HG03045 (cell line): ENCODE results near the gene ZDHHC7.

Source experiments
- ATAC-seq: cut with Tn5 transposase; IDR thresholded peaks from one replicate; pipeline ENCODE4 v1.9.1; 2021; ENCODE audit warnings: mild to moderate bottlenecking, moderate library complexity; ENCODE audit not compliant: unreplicated experiment

ZDHHC7 gene

DNA sequence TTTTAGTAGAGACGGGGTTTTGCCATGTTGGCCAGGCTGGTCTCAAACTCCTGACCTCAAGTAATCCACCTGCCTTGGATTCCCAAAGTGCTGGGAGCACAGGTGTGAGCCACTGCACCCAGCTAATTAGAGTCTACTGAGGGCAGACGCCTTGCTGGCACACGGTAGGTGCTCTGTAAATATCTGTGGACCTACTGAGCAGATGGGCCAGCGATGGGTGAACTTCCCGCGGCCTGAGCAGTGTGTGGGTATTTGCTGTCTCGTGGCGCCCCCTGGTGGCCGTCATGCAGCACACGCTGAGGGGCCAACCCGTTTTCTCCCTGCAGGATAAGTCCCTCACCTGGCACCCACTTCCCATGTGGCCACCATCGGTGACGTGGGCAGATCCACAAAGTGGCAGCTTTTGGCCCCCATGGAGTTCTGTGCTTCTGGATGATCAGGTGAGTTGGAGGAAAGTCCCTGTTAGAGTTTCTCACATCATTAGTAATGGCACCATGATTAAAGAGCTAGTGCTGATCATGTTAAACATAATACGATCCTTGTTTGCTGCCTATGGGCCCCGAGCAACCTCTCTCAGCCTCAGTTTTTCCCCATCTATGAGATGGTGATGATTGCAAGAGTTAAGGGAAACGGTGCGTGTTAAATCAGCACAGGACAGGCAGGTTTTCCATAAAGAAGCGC, 40.7 kb downstream of the ZDHHC7 start:
- no peak for ATAC-seq

DNA sequence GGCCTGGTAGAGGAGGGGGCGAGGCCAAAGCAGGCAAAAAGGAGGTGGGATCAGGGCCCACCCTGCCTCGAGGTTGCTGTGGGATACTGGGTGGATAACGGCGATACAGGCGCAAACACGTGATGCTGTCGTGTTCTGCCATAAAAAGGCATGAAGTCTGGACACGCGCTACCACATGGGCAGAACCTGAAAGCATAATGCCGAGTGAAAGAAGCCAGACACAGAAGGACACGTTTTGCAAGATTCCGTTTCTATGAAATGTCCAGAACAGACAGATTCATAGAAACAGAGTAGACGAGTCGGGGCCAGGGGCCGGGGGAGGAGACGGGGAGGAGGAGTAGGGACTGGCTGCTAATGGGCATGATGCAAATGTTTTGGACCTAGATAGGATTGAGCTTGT, 43.5 kb downstream of the ZDHHC7 start:
- no peak for ATAC-seq

DNA sequence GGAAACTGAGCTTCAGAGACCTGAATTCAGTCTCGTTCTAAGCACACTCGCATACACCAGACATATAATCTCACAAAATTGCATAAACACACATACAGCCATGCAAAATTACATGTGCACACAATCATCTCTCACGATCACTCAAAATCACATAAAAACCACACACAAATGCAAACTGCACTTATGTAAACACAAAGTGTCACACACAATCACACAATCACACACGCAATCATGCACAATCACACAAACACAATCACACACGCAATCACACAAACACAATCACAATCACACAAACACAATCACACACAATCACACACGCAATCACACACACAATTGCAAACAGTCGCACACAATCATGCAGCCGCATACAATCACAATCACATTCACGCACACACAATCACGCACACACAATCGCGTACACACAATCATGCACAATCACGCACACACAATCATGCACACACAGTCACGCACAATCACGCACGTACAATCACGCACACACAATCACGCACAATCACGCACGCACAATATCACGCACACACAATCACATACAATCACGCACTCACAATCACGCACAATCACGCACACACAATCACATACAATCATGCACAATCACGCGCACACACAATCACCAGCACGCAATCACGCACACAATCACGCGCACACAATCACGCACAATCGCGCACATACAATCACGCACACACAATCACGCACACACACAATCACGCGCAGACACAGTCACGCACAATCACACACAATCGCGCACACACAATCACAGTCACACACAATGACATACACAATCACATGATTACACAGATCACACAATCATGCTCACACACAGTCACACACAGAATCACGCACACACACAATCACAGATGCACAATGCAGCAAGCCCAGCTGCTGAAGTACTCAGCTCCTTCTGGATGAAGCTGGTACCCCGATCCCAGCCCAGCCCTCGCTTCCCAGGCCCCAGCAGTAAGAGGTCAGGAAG, 45.6 kb downstream of the ZDHHC7 start:
- no peak for ATAC-seq

DNA sequence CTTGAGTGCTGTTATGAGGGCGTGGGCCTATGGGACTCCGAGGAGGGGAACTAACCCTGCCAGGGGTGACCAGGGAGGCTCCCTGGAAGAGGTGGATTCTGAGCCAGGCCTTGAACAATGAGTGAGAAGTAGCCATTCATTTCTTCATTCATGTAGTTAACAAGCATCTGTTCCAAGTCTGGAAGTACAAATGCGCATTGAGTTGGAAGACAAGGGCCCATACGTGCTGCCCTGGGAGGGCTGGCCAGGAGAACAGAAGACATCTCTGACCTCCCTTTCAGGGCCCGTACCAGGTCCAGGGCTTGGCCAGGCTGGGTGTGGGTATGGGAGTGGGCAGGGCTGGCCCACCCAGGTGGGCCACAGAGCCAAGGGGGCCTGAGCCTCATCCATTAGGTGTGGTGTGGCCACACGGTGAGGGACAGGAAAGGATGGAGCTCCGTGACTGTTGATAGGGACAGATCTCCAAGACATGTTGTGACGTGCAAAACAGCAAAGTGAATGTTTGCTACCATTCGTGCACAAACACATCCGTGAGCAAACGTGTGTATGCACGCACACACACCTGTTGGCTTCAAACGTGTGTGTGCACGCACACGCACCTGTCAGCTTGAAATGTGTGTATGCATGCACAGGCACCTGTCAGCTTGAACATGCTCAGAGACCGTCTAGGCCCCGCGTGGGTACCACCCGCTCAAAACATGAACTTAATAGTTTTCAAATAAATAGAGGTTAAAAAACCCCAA, 46.8 kb downstream of the ZDHHC7 start:
- ATAC-seq, result no peak

DNA sequence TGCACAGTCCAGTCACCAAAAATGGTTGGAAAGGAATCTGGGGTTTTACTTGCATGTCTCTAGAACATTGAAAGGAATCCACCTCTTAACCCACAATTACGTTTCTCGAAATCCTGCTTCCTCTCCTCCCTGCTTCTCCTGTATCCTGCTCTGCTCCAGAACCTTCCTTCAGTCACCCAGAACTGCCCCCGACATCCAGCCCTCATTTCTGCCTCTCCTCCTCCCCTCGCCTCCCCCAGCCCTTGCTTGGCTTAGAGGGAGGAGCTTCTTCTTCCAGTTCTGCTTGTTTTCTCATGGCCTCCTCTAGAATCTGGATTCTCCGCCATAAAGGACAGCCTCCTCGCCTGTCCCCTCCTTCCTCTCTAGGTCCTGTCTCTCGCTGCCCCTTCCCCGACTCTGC, 48.3 kb downstream of the ZDHHC7 start:
- no peak for ATAC-seq

DNA sequence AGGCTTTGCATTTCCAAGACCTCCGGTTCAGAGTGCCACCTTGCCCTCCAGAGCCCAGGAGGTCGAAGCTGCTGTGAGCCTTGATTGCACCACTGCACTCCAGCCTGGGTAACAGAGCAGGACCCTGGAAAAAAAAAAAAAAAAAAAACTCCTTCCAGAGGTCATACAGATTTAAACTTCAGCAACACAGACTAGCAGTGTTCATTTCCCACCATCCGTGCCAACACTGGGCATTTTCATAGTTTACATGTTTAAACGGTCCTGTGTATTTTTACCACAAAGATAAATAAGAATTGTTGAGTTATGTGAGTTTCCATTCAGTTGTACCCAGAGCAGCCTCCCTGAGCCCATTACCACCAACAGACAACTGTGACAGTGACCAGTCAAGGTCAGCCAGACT, 50.4 kb downstream of the ZDHHC7 start:
- no peak for ATAC-seq

DNA sequence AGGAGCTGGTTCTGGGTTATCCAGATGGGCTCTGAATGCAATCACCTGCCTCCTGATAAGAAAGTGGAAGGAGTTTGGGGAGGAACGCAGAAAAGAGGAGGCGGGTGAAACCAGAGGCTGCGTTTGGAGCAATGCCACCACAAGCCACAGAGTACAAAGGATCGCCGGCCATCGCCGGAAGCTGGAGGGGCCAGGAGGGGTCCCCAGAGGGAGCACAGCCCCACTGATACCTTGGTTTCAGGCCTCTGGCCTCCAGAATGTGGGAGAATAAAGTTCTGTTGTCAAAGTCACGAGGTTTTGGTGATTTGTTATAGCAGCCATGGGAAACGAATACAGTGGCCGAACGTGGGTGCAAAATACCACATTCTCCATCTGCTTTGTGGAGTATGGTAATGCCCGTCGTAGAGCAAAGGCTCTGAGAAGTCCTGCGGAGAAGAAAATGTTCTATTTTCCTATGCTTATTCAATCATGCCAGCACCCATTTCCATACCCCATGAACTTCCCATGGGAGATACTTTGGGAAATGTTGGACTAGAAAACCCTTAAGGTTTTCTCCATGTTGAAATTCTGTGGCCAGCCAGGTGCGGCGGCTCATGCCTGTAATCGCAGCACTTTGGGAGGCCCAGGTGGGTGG, 51.4 kb downstream of the ZDHHC7 start:
- ATAC-seq, result no peak

DNA sequence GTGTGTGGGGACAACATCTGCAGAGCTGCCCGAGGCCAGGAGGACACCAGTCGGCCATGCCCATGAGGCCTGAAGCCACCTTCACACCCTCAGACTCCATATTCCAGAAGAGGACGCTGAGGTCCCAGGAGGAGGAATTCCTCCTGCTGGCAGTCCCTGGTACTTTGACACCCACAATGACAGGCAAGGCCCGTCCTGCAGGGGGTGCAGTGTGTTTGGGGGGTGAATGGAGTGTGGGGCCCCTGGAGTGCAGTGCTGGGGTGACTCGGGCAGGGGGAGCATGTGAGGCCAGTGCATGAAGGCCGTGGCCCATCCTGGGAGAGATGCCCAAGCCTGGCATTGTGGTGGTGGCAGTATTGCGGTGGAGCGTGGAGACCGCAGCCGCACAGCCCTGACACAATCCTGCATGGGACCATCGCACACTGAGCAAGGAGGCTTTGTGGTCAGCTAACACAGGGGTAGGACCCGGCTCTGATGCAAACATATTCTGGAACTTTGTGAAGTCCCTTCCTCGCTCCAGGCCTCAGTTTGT, 52.2 kb downstream of the ZDHHC7 start:
- ATAC-seq, result no peak

DNA sequence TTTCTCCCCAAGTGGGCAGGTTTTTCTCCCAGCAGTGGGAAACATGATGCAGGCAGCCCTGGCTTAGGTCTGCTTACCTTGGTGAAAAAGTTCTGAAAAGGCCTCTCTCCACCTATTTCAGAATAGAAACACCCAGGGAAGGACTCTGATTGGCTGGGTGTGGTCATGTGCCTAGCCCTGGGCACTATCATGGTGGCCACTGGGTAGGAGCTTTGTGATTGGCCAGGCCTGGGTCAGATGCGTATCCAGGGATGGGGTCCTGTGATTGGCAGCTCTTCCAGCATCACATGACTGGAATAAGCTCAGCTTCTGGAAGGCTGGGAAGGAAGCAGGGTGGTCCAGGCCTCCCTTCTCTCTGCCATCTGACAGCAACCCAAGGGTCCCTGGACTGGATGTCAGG, 53.5 kb downstream of the ZDHHC7 start:
- no peak for ATAC-seq

DNA sequence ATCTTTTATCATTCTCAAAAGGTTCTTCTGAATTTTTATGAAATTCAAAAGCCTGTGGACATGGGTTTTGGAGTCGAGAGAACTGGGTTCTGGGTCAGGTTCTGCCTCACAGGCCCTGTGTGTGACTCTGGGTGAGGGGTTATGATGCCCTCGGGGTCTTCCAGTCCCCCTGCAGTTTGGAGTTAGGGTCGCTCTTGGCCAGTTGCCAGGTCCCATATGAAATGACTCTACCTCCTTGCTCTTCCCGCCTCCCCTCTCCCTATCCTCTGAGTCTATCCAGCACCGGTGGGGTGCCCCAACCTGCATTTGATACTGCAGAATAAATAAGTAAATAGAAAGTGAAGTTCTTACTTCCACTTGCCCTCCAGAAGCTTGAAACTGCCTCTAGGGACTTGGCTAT, 54.1 kb downstream of the ZDHHC7 start:
- ATAC-seq, result no peak

DNA sequence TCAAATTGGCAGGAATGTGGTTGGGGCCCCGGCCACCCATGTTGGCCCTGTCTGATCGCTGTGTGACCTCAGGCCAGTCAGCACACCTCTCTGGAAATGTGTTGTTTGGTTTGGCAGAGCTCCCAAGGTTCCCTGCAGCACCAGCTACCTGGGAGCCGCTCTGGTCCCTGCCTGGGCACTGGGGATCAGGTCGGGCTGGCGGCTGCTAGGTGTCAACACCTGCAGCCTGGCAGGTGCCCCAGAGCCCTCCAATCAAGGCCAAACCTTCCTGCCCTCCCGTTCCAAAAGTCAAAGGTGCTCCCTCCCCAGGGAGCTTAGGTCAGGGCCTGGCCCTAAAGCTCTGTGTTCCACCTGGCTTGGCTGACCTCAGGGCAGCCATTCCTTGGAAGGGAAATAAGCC, 55.9 kb downstream of the ZDHHC7 start:
- ATAC-seq, result no peak

DNA sequence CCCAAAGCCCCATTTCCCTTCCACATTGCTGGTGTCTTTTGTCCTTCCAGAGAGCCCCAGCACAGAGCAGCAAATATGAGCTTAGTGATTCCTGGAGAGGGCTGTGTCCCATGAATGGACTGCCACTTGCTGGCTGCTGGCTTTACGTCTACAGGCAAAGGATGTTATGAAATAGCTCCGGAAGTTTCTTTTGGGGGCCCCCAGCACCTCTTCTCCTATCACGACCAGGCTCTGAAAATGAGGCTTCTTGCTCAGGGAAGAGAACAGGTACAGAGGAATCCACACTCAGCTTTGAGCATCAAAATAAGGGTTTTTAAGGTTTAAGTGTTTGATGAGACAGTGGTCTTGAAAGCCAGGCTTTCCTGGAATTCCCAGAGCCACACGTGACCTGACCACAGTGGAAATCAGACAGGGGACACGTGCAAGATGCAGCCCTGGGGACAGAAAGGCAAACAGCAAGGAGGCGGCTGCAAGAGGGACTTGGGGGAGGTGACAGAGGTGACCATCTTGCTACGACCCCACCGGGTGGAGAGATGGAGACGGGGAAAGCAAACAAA, 58.1 kb downstream of the ZDHHC7 start:
- ATAC-seq, result no peak

DNA sequence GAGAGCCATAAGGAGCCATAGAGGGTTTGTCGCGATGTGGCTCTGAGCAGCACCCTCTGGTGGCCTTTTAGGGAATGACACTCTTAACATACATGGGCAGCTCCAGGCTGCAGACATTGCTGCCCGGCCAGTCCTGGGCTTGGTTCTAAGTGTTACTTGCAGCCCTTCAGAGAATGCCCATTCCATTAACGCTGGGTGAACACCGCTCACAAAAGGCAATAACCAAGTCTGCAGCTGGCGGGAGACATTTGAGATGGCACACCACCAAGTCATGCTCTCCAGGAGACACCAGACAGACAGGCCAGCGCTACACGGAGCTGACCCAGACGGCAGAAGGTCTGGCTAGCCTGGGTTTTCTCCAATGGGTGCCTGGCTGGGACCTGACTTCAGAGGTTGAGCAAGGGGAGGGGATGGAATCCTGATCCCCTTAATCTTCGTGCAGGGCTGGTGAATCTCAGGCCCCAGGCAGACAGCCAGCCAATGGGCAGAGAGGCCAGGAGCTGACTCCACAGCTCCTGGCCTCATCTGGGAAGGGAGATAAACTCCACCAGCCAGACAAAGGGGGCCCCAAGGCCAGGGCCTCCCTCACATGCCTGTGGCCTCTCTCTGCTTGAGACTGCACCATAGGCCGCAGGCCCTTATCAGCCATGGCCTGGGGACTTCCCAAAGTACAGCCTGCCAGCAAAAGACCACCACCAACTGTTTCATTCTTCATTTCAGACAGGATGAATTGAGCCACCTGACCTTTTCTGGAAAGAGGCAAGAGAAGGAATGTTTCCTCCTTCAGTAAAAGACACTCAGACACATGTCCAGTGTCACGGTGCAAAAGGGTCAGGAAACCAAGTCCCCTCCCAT, 58.8 kb downstream of the ZDHHC7 start:
- no peak for ATAC-seq

DNA sequence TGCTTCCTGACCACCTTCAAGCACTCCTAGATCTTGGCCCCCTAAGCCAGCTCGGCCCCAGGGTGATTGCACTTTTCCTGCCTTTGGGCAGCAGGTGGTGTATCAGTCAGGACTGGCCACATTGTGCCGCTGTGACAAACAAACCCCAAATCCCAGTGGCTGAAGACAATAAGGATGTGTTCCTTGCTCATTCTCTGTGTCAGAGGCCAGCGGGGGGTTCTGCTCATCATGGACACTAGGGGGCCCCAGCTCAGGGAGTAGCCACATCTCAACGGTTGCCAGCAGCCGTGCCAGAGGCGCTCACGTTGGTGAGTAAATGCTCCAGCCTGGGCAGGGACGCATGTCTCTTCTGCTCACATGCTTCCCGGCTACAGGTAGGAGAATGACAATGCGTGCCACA, 60.4 kb downstream of the ZDHHC7 start:
- no peak for ATAC-seq

DNA sequence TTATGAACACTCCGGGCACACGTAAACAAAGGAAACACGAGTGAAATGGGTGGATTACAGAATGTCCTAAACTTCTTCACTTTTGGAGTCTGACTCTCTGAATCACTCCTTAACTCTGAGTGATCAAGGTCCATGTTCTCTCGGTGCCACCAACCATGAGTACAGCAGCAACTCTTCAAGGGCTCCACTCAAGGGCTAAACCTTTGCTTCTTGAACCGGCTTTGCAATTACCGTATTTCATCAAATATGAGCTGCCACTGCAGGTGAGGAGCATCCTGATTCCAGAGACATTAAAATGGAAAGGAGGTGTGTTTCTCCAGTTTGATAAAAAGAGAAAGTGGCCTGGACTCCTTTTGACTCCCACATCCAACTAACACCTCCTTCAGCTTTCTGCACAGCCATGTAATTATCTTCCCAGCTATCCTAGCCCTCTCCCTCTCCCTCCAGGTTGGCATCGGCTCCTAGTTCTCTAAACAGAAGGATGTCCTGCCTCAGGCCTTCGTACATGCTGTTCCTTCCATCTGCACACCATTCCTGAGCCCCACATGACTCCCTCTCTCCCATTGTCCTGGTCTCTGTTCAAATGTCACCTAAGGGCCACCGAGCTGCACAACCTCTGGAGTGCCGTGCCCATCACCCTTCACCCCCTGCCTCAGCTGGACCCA, 61.4 kb downstream of the ZDHHC7 start:
- ATAC-seq, result no peak

DNA sequence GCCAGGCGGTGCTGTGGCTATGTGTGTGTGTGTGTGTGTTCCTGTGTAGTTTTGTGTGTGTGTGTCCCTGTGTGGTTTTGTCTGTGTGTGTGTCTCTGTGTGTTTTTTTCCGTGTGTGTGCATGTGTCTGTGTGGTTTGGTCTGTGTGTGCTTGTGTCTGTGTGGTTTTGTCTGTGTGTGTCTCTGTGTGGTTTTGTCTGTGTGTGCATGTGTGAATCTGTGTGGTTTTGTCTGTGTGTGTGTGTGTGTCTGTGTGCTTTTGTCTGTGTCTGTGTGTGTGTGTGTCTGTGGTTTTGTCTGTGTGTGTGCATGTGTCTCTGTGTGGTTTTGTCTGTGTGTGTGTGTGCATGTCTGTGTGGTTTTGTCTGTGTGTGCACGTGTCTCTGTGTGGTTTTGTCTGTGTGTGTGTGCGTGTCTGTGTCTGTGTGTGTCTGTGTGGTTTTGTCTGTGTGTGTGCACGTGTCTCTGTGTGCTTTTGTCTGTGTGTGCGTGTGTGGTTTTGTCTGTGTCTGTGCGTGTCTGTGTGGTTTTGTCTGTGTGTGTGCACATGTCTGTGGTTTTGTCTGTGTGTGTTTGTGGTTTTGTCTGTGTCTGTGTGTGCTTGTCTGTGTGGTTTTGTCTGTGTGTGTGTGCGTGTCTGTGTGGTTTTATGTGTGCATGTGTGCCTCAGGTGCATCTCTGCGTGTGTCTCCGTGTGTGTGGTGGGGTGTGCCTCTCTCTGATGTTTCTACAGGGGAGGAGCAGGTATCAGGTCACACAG, 62.3 kb downstream of the ZDHHC7 start:
- no peak for ATAC-seq

DNA sequence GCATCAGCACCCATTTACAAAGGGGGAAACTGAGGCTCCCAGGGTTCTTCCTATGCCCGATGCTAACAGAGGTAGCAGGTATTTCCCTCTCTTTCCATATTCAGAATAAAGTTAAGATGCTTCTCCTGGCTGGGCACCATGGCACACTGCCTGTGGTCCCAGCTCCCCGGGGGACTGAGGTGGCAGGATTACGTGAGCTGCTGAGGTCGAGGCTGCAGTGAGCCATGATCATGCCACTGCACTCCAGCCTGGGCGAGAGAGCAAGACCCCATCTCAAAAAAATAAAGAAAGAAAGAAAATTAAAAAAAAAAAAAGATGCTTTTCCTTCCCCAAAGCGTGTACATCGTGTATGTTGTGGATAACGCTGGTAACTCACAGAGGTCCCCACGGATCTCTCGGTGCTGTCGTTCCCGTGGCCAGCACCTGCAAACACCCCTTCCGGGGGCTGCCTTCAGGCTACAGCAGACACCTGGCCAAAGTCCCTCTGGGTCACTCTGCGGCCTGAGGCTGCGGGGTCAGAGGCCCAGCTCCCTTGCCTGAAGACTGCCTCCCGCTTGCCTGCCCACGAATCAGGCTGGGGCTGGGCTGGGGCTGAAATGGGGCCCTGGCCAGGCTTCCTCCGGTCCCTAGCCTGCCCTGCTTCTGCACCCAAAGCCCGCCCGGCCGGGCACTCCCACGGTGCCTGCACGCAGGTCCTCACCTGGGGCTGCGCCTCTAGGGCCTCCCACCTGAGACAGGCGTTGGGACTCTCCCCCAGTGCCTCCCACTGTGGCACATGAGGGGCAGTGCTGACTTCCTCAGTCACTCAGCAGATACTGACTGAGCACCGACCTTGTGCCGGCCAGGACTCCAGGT, 63.1 kb downstream of the ZDHHC7 start:
- no peak for ATAC-seq
